ENCODE results near the gene SEPTIN7. TPM values are rescaled to one million over a fixed set of nuclear protein-coding genes. Genes with fewer than 3 reads are reported as not detected.

Gene SEPTIN7
- total RNA-seq, 1 donor from 2014 or later, result 187 TPM

GRCh38 chr7:35768346-35768745 lies 32.5 kb upstream of the SEPTIN7 start:
- H3K36me3 ChIP-seq, result no peaks in the 10 kb centered on the region
- DNase-seq, result no peak
- H3K4me3 ChIP-seq, result no peak overlapping the region
- H3K9me3 ChIP-seq (replicated peaks), result peaks cover 4% of the 10 kb centered on the region
- no peaks in the 10 kb centered on the region for H3K27me3 ChIP-seq (ENCODE audit: low read depth)
- H3K4me1 ChIP-seq, result peaks cover under 1% of the 10 kb centered on the region
- H3K27ac ChIP-seq (replicated peaks), result no peak overlapping the region
- TF ChIP-seq, protein P1, sequence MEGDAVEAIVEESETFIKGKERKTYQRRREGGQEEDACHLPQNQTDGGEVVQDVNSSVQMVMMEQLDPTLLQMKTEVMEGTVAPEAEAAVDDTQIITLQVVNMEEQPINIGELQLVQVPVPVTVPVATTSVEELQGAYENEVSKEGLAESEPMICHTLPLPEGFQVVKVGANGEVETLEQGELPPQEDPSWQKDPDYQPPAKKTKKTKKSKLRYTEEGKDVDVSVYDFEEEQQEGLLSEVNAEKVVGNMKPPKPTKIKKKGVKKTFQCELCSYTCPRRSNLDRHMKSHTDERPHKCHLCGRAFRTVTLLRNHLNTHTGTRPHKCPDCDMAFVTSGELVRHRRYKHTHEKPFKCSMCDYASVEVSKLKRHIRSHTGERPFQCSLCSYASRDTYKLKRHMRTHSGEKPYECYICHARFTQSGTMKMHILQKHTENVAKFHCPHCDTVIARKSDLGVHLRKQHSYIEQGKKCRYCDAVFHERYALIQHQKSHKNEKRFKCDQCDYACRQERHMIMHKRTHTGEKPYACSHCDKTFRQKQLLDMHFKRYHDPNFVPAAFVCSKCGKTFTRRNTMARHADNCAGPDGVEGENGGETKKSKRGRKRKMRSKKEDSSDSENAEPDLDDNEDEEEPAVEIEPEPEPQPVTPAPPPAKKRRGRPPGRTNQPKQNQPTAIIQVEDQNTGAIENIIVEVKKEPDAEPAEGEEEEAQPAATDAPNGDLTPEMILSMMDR (IDR thresholded peaks at IDR 0.05; ENCODE audit: borderline replicate concordance), result no peak
- intact Hi-C loops (cut with micrococcal nuclease), result no loop called here

DNA sequence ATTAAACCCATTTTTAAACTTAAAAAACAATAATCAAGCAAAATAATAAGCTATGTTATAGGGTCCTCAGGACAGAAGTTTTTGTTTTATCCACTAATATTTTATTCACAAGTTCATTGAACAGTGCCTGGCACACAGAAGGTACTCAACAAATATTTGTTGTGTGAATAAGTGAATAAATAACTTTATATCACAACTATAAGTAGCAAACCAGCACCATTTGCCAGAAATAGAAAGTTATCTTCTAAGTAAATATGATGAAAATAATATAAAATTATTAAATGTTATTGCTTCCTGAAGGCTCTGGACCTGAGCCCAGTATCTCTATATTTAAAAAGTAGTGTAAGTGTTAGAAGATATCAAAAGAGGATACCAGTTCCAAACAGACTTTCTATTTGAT lies 29.1 kb upstream of the SEPTIN7 start:
- Histone ChIP-seq H3K9me3 (replicated peaks) (peaks cover 4% of the 10 kb centered on the region), H3K36me3 (no peaks in the 10 kb centered on the region), H3K4me3 (no peak overlapping the region), H3K27me3 (ENCODE audit: low read depth) (no peaks in the 10 kb centered on the region), H3K4me1 (peaks cover under 1% of the 10 kb centered on the region), H3K27ac (replicated peaks) (no peak overlapping the region)
- TF ChIP-seq, protein P1 (IDR thresholded peaks at IDR 0.05; ENCODE audit: borderline replicate concordance), result no peak
- intact Hi-C loops (cut with micrococcal nuclease), result no loop called here
- no peak for DNase-seq

GRCh38 chr7:35773994-35774393 lies 26.9 kb upstream of the SEPTIN7 start:
- no peaks in the 10 kb centered on the region for H3K36me3 ChIP-seq
- no peak for DNase-seq
- intact Hi-C loops (cut with micrococcal nuclease), result no loop called here
- H3K9me3 ChIP-seq (replicated peaks), result no peaks in the 10 kb centered on the region
- peaks cover 7% of the 10 kb centered on the region for H3K4me1 ChIP-seq
- TF ChIP-seq, protein P1 (IDR thresholded peaks at IDR 0.05; ENCODE audit: borderline replicate concordance), result no peak
- H3K27ac ChIP-seq (replicated peaks), result no peak overlapping the region
- no peaks in the 10 kb centered on the region for H3K27me3 ChIP-seq (ENCODE audit: low read depth)
- H3K4me3 ChIP-seq, result no peak overlapping the region

GRCh38 chr7:35776686-35777085 lies 24.2 kb upstream of the SEPTIN7 start:
- Histone ChIP-seq H3K27me3 (ENCODE audit: low read depth) (no peaks in the 10 kb centered on the region), H3K4me3 (no peak overlapping the region), H3K27ac (replicated peaks) (no peak overlapping the region), H3K36me3 (no peaks in the 10 kb centered on the region), H3K4me1 (peaks cover 7% of the 10 kb centered on the region), H3K9me3 (replicated peaks) (no peaks in the 10 kb centered on the region)
- TF ChIP-seq, protein P1 (IDR thresholded peaks at IDR 0.05; ENCODE audit: borderline replicate concordance), result no peak
- DNase-seq, result no peak
- intact Hi-C loops (cut with micrococcal nuclease), result no loop called here

GRCh38 chr7:35777121-35777520 lies 23.7 kb upstream of the SEPTIN7 start:
- Histone ChIP-seq H3K9me3 (replicated peaks) (no peaks in the 10 kb centered on the region), H3K27ac (replicated peaks) (no peak overlapping the region), H3K27me3 (ENCODE audit: low read depth) (no peaks in the 10 kb centered on the region), H3K36me3 (no peaks in the 10 kb centered on the region), H3K4me1 (peaks cover 7% of the 10 kb centered on the region), H3K4me3 (no peak overlapping the region)
- intact Hi-C loops (cut with micrococcal nuclease), result no loop called here
- TF ChIP-seq, protein P1 (IDR thresholded peaks at IDR 0.05; ENCODE audit: borderline replicate concordance), result no peak
- no peak for DNase-seq

DNA sequence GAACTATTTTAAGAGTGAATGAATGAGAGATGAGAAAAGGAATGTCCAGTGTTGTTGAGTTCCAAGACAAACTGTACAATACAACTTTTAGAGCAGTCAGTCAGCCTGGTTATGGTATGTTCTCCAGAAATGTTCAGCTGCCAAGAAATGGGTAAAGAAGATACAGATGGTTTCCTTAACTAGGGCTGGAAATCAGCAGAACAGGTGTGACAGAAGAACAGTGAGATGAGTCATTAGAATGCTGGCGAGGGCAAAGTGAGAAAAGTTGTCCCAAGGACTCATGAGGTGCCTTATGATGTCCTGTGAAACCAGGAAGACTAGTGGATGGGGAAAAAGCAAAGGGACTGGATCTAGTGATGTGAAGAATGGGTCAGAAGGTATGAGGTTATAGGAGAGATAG lies 20.8 kb upstream of the SEPTIN7 start:
- H3K4me3 ChIP-seq, result no peak overlapping the region
- H3K9me3 ChIP-seq (replicated peaks), result no peaks in the 10 kb centered on the region
- H3K4me1 ChIP-seq, result peaks cover 7% of the 10 kb centered on the region
- intact Hi-C loops (cut with micrococcal nuclease), result no loop called here
- H3K36me3 ChIP-seq, result no peaks in the 10 kb centered on the region
- no peaks in the 10 kb centered on the region for H3K27me3 ChIP-seq (ENCODE audit: low read depth)
- no peak for DNase-seq
- TF ChIP-seq, protein P1 (IDR thresholded peaks at IDR 0.05; ENCODE audit: borderline replicate concordance), result no peak
- H3K27ac ChIP-seq (replicated peaks), result no peak overlapping the region

Measured in left ventricle myocardium inferior (tissue), 1 donor.